ENCODE data around the gene TFDP2. TPM values are rescaled to one million over a fixed set of nuclear protein-coding genes. Genes with fewer than 3 reads are reported as not detected.
"Not testable (repeated sequence)": the region's sequence is repeated elsewhere in the genome, so short reads cannot be mapped to it uniquely, and the experiment has no call there.

TFDP2 gene
- total RNA-seq, 4 donors from 2014 or later, result 38.0 to 95.4 (median 65.4) TPM

GRCh38 chr3:141986548-141987107 is 162.7 kb downstream of the TFDP2 start:
- H3K9me3 ChIP-seq, result no peaks in the 10 kb centered on the region
- peaks cover 0 to 6% (median 0%) of the 10 kb centered on the region in 3 donors for H3K36me3 ChIP-seq
- TF ChIP-seq CTCF (IDR thresholded peaks at IDR 0.05) (no peak), POLR2A (IDR thresholded peaks at IDR 0.05) (no peak)
- H3K4me3 ChIP-seq, result no peak overlapping the region
- H3K27me3 ChIP-seq, result no peaks in the 10 kb centered on the region
- no peaks in the 10 kb centered on the region for H3K4me1 ChIP-seq
- no peak for DNase-seq
- no peak overlapping the region for H3K27ac ChIP-seq

GRCh38 chr3:141981084-141981483 is 168.3 kb downstream of the TFDP2 start:
- no peak for DNase-seq
- TF ChIP-seq CTCF (IDR thresholded peaks at IDR 0.05) (no peak), POLR2A (IDR thresholded peaks at IDR 0.05) (no peak)
- no peaks in the 10 kb centered on the region for H3K9me3 ChIP-seq

GRCh38 chr3:141979050-141979671 is 170.2 kb downstream of the TFDP2 start:
- no peak for TF ChIP-seq POLR2A (IDR thresholded peaks at IDR 0.05)
- TF ChIP-seq CTCF (IDR thresholded peaks at IDR 0.05), result no peak
- no peak overlapping the region for H3K27ac ChIP-seq
- H3K4me3 ChIP-seq, result no peak overlapping the region
- DNase-seq, result no peak
- no peaks in the 10 kb centered on the region for H3K9me3 ChIP-seq
- H3K27me3 ChIP-seq, result no peaks in the 10 kb centered on the region
- H3K36me3 ChIP-seq, result peaks cover 0 to 11% (median 0%) of the 10 kb centered on the region in 3 donors
- no peaks in the 10 kb centered on the region for H3K4me1 ChIP-seq

More at GRCh38 chr3:141981084-141981483, 168.3 kb downstream of the TFDP2 start:
- H3K27me3 ChIP-seq, result no peaks in the 10 kb centered on the region
- H3K4me1 ChIP-seq, result no peaks in the 10 kb centered on the region
- peaks cover 0 to 11% (median 0%) of the 10 kb centered on the region in 3 donors for H3K36me3 ChIP-seq
- no peak overlapping the region for H3K4me3 ChIP-seq
- no peak overlapping the region for H3K27ac ChIP-seq

- not testable (repeated sequence) for H3K27ac ChIP-seq, H3K9me3 ChIP-seq, H3K4me1 ChIP-seq, H3K4me3 ChIP-seq, H3K27me3 ChIP-seq, DNase-seq
- H3K36me3 ChIP-seq, result peaks cover 0 to 11% (median 0%) of the 10 kb centered on the region in 3 donors
Observed at GRCh38 chr3:141974777-141975176, 174.6 kb downstream of the TFDP2 start.

GRCh38 chr3:141972399-141972798 is 176.9 kb downstream of the TFDP2 start:
- no peaks in the 10 kb centered on the region for H3K4me1 ChIP-seq
- no peak overlapping the region for H3K27ac ChIP-seq
- H3K36me3 ChIP-seq, result peaks cover 0 to 4% (median 0%) of the 10 kb centered on the region in 3 donors
- no peak for DNase-seq
- H3K9me3 ChIP-seq, result no peaks in the 10 kb centered on the region
- no peak for TF ChIP-seq CTCF (IDR thresholded peaks at IDR 0.05)
- TF ChIP-seq POLR2A (IDR thresholded peaks at IDR 0.05), result no peak
- no peak overlapping the region for H3K4me3 ChIP-seq
- no peaks in the 10 kb centered on the region for H3K27me3 ChIP-seq

GRCh38 chr3:141971571-141971970 is 177.8 kb downstream of the TFDP2 start:
- no peaks in the 10 kb centered on the region for H3K27me3 ChIP-seq
- TF ChIP-seq POLR2A (IDR thresholded peaks at IDR 0.05) (no peak), CTCF (IDR thresholded peaks at IDR 0.05) (no peak)
- H3K4me1 ChIP-seq, result no peaks in the 10 kb centered on the region
- H3K36me3 ChIP-seq, result peaks cover 0 to 6% (median 0%) of the 10 kb centered on the region in 3 donors
- H3K9me3 ChIP-seq, result no peaks in the 10 kb centered on the region
- H3K27ac ChIP-seq, result no peak overlapping the region
- DNase-seq, result no peak
- no peak overlapping the region for H3K4me3 ChIP-seq
